ENCODE measurements around the gene DENND5A. TPM values are rescaled to one million over a fixed set of nuclear protein-coding genes. Genes with fewer than 3 reads are reported as not detected.
A peak's percentile ranks its signal among the peaks of the same experiment; 100 is the strongest.

Gene DENND5A
- total and polyA plus RNA-seq, 2 of the 8 experiments (the other 6 are each of a cell fraction or from before 2014, with no cell fraction given): 65.7 to 139 TPM

DNA sequence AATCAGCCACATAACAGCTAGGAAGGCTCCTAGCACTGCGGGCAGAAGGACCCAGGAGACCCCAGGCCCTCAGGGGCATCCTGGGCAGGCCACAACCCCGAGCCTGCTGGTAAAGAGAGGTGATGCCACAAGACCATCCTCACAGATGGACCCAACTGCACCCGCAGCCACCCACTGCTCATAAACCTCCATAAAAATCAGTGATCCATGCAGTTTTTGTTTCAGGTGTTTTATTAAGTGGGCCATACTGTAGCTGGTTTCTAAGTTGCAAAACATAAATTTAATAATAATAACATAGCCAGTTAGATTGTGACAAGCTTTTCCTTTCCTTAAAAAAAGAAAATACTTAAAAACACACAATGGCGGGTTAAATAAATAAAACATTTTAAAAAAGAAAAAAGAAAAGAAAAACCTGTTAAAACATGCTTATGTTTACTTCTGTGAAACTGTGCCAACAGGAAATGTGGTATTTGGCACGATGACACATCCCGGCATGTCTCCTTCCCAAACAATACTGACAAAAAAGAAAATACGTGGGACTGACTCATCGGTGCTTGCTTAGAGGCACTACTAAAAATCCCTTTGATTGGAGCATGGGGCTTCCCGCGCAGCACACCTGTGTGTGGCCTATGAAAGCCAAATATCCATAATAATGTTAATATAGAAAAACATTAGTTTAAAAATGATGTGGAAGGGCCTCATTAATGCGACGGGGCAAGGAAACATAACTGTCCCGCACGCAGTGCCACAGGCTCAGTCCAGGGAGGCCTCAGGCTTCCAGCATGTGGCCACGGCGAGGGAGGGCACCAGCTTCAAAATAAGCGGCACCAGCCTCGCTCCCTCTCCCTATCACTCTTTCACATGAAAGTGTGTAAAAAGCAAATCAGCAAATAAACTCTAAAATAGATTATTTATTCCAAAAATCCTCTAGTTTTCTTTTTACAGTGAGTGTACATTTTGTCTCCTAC, 126.3 kb downstream of the DENND5A start:
- Histone ChIP-seq H3K4me2 (ENCODE audit: insufficient read depth in 1 of 2, low read depth in 2 of 2, low read length in 2 of 2) (no peak overlapping the region), H2AFZ (ENCODE audit: low read length) (no peak overlapping the region), H3K23me2 (ENCODE audit: low read depth, low read length) (no peaks in the 10 kb centered on the region), H3K36me3 (ENCODE audit: control insufficient read depth in 2 of 4, insufficient read depth in 4 of 4, low read length in 3 of 4) (peaks cover 6 to 37% (median 31%) of the 10 kb centered on the region in 4 experiments; a peak in 7 of 8 replicates), H3K14ac (ENCODE audit: insufficient read length) (no peak overlapping the region), H3K27ac (ENCODE audit: low read depth, low read length) (no peak overlapping the region), H2BK12ac (ENCODE audit: low read depth, low read length) (no peak overlapping the region), H3K79me1 (ENCODE audit: low read depth, low read length) (no peaks in the 10 kb centered on the region), H2AK5ac (ENCODE audit: low read depth, low read length) (no peak overlapping the region), H4K20me1 (replicated peaks in 1 of 2; ENCODE audit: control insufficient read depth in 1 of 2, insufficient read depth in 2 of 2, low read length in 2 of 2) (peaks cover 0 to 4% of the 10 kb centered on the region in 2 experiments), H2BK15ac (ENCODE audit: low read length) (no peak overlapping the region), H3K4ac (replicated peaks; ENCODE audit: insufficient read length, low read depth, low read length) (no peak overlapping the region), H3K9ac (replicated peaks in 1 of 4; ENCODE audit: extremely low read depth in 1 of 4, low read depth in 3 of 4, low read length in 3 of 4) (no peak overlapping the region), H3K4me3 (ENCODE audit: extremely low read depth in 1 of 4, insufficient read depth in 2 of 4, low read depth in 3 of 4, low read length in 4 of 4) (no peak overlapping the region), H2BK120ac (replicated peaks; ENCODE audit: low read depth, low read length) (no peak overlapping the region), H2BK20ac (ENCODE audit: low read length) (no peak overlapping the region), H3K56ac (replicated peaks; ENCODE audit: insufficient read length, low read depth, low read length) (no peak overlapping the region), H3K23ac (ENCODE audit: insufficient read length) (no peak overlapping the region), H2BK5ac (ENCODE audit: low read depth, low read length) (no peak overlapping the region), H3K9me3 (ENCODE audit: insufficient read depth in 2 of 2, low read depth in 1 of 2, low read length in 1 of 2) (no peaks in the 10 kb centered on the region), H3K79me2 (ENCODE audit: control insufficient read depth in 1 of 2, insufficient read depth in 2 of 2, low read length in 2 of 2) (no peaks in the 10 kb centered on the region), H3K27me3 (replicated peaks in 1 of 4; ENCODE audit: control insufficient read depth in 3 of 4, extremely low read depth in 1 of 4, insufficient read depth in 3 of 4, low read length in 3 of 4) (no peaks in the 10 kb centered on the region), H3K4me1 (replicated peaks in 1 of 4; ENCODE audit: control insufficient read depth in 3 of 4, insufficient read depth in 4 of 4, low read length in 3 of 4) (peaks cover 0 to 12% (median 2%) of the 10 kb centered on the region in 4 experiments; a peak in 3 of 7 replicates), H4K8ac (ENCODE audit: extremely low read depth, insufficient read depth, low read length) (no peak overlapping the region), H4K5ac (ENCODE audit: insufficient read length, low read depth, low read length) (no peak overlapping the region), H3K18ac (ENCODE audit: extremely low read depth, low read length) (no peak overlapping the region), H4K91ac (replicated peaks; ENCODE audit: insufficient read length, low read length) (no peak overlapping the region)
- CTCF ChIA-PET (ENCODE audit: partially characterized antibody): interaction anchor here (0.5 to 7.4 kb wide), 36 partner anchors 10 to 368 kb away, joined by 3 to 68 read pairs (median 5); partner anchors contain the start of gene C11orf16
- FAIRE-seq (no peak), DNase-seq (ENCODE audit: low read depth in 1 of 2, low spot score in 2 of 2) (peak in 1 of 2 experiments; percentile 34)
- POLR2A ChIA-PET (ENCODE audit: partially characterized antibody): interaction anchor here (1.6 kb wide), 1 partner anchor 9 kb away, joined by 4 read pairs; no protein-coding TSS in a partner anchor
- TF ChIP-seq KDM1A (IDR thresholded peaks at IDR 0.05; ENCODE audit: borderline replicate concordance, low read length) (no peak), HDAC2 (IDR thresholded peaks at IDR 0.05; ENCODE audit: borderline replicate concordance in 1 of 2, low read depth in 2 of 2, low read length in 2 of 2) (no peak), TBP (IDR thresholded peaks at IDR 0.05; ENCODE audit: low read depth, low read length) (no peak), NANOG (IDR thresholded peaks at IDR 0.05; ENCODE audit: insufficient read depth, low read depth, low read length, poor library complexity, severe bottlenecking) (no peak), CBX8 (IDR thresholded peaks at IDR 0.05; ENCODE audit: borderline replicate concordance, low read depth, low read length) (no peak), BCL11A (IDR thresholded peaks at IDR 0.05; ENCODE audit: low read depth in 2 of 2, low read length in 2 of 2) (no peak), EZH2 (IDR thresholded peaks at IDR 0.05; ENCODE audit: low read depth, low read length, severe bottlenecking) (no peak)
- TF ChIP-seq, protein P1, sequence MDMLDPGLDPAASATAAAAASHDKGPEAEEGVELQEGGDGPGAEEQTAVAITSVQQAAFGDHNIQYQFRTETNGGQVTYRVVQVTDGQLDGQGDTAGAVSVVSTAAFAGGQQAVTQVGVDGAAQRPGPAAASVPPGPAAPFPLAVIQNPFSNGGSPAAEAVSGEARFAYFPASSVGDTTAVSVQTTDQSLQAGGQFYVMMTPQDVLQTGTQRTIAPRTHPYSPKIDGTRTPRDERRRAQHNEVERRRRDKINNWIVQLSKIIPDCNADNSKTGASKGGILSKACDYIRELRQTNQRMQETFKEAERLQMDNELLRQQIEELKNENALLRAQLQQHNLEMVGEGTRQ (IDR thresholded peaks at IDR 0.05; ENCODE audit: low read length): no peak
- 88% methylated on average over 18 of the region's 18 CpGs; no CpG with 5 or more reads in 1 of the 2 experiments for WGBS, 2 experiments (ENCODE audit: extremely low coverage in 1 of 2, insufficient coverage in 1 of 2, insufficient read length in 1 of 2, insufficient replicate concordance in 2 of 2, low coverage in 1 of 2, low lambda C conversion rate in 2 of 2, missing lambda C conversion rate in 1 of 2)

All from H1 (cell line).